Stimulated activated CD4-positive, alpha-beta T cell treated with anti-CD3 and anti-CD28 coated beads, Interleukin-2, amount 100 ng/mL, for 24 hours (primary cell): Measurements from ENCODE around the gene SRGAP1.
"Not testable (repeated sequence)": the region's sequence is repeated elsewhere in the genome, so short reads cannot be mapped to it uniquely, and the experiment has no call there.

Experiments used
- DNase-seq, 2 donors: peaks; one replicate each; pipeline ENCODE4 v3.0.0-alpha.2; 2020

The SRGAP1 gene

DNA sequence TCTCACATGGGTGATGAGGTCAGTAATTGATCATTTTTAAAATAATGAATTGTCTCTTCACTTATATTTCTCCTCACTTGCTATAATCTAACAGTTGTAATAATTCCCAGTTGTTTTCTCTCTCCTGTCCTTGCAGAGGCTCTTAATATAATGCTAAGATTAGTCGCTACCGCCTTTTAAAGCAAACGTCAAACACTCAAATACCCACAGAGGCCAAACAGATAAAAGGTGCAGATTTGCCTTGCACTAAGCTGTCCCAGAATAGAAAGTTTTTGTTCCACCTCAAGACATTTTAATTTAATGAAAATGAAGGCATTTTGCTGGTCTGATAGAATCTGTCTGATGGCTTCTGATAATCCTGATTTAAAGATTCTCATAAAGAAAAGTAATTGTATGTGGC is 218.6 kb downstream of the SRGAP1 start:
- no peak for DNase-seq

DNA sequence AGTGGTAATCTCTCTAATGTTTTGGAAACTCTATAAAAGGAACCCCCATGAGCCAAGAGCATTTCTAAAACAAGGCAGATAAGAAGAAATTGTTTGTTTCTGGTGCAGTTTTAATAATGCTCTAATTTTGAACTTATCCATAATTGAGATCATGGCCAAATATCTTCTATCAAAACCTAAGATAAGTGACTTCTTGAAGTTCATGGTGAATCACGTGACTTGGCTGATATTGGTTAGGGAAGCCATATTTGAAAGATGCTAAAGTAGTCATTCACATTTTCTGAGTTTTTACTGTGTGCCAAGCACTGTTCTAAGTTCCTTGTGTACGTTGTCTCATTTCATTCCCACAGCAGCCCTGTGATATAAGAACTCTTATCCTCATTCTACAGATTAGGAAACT is 219.7 kb downstream of the SRGAP1 start:
- DNase-seq, result no peak

DNA sequence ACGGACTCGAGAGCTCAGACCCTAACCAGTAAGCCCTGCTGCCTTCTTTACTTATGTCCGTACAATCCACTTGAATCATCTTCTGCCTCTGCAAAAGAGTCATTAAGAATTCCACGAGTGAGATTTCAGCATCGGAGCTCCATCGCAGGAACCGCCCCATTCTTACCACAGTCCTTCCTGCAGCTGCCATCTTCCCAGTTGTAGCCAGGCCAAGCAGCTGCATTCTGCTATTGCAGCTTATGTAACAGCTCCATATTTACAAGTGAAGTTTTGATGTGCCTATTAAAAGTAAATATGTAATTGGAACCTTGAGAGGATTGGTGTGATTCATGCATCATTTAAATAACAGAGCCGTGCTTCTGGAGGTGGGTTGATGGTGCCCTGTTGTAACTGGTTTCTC is 220.2 kb downstream of the SRGAP1 start:
- DNase-seq, result no peak

DNA sequence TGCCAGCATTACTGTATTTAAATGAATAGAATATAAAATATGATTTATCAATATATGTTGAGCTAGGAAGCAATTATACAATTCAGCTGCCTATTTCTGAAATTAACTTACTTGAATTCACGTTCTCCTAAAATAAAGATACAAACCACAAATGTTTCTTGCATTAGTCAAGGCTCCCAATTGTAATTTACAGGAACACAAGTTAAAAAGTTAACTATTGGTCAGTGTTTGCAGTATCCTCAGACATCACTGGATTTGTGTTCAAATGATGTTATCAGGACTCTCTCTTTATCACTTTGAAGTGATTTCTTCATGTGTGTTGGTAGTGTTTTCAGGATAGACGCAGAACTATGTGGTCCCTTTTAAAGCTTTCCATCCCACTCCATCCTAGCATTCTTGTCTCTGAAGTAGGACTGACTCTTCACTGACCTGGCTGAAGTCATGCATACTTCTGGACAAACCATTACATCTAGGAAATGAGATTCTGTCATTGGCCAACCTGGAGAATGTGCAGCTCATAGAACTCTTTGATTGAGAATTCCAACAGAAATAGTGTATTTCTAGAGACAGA is 221.5 kb downstream of the SRGAP1 start:
- DNase-seq, result no peak

DNA sequence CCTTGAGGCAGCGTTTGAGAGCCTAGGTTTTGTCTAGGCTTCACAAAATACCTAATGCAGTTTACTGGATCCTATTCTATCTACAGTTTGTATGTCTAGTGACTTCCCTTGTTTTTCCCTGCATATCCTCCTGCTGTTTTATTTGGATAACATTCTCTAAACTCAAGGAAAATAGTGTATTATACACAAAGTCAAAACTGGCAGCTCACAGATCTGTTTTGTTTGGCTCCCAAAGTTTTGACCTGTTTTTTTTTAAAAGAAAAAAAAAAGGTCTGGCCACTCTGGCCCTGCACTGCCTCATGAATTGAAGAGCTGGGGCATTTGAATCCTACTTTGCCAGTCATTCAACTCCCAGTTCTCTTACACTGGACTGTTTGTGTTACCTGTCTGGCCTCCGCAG is 222.3 kb downstream of the SRGAP1 start:
- no peak for DNase-seq

DNA sequence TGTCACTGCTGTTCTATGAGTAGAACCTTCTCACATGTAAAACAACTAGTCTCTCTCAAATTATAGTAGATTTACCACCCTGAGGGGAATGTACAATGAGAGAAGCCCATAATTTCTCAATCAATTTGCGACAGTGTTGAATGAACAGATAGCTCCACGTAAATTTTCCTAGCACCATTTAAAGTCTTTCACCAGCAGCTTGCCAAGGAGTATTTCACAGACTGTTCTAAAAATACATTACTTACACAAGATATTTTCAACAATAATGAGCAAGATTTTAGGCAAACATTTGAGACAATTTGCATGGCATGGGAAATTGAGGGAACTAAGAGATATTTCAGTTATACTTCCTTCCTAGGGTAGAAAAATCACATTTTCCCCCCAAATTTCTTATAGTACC is 226.0 kb downstream of the SRGAP1 start:
- no peak for DNase-seq

DNA sequence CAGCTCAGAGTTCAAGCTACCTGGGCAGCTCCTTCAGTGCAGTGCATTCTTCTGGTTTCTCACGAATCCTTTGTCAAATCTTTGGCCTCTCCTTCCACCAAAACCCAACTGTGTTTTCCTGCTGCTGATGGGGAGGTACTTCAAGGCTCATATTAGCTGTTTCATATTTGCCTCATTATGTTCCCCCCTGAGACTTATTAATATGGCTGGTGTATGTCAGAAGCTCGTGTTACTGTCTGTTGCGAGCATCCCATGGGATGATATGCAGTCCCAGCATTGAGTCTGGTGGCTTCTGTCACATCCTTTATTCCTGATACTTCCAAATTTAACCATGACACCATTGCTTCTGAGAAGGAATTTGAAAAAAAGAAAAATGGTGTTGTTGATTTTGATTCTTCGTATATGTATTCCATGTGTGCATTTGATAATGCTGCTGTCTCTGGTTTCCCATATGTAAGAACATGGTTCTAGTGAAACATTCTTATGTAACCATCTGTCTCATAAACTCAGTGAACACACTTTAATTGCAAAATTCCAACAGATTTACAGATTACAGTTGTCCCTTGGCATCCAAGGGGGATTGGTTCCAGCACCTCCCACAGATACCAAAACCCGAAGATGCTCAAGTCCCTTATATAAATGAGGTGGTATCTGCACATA is 228.5 kb downstream of the SRGAP1 start:
- no peak for DNase-seq

DNA sequence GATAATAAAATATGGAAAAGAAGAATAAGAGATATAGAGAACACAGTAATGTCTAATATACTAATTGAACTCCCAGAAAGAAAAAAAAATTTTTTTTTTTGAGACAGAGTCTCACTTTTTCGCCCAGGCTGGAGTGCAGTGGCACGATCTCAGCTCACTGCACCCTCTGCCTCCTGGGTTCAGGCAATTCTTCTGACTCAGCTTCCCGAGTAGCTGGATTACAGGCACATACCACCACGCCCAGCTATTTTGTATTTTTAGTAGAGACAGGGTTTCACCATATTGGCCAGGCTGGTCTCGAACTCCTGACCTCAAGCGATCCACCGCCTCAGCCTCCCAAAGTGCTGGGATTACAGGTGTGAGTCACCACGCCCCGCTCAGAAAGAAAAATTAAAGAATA is 232.1 kb downstream of the SRGAP1 start:
- DNase-seq, result not testable (repeated sequence)

DNA sequence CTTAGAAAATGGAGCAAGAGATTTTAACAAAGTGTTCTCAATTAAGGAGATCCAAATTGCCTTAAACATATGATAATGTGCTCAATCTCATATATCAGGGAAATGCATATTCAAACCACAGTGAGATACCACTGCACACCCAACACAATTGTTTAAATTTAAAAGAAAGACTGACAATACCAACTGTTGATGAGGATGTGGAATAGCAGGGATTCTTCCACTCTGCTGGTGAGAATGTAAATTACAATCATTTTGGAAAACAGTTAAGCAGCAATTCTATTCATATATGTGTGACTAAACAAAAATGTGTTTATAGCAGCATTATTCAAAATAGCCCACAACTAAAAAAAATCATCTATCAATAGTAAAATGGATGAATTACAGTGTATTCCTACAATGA is 233.4 kb downstream of the SRGAP1 start:
- no peak for DNase-seq

DNA sequence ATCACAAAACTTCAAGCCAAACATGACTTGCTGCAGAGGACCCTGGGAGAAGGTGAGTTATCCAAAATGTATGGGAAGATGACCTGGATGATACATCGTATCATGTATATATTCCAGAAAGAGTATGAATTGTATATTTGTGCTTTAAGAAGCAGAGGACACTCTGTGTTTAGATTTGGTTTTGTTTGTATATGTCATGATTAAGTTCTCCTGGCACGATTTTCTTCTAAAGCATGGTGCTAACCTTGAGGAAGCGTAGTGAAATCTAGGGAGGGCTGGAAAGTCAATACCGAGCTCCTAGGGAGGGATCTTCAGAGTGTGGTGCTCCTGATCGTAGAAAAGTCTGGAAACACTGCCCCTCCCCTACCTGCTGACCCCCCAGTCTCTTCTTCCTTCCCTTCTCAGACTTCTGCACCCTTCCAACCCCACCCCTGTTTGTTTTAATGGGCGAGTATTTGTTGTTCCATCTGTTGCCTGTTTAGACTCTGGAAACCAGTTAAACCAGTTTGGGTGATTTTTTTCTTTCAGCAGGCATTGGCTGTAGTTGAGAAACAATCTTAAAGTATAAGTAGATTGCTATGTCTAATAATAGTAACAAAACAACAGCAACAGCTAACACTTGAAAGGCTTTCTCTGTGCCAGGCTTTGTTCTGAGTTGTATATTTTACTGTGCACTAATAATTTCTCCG is 236.0 kb downstream of the SRGAP1 start:
- no peak for DNase-seq

DNA sequence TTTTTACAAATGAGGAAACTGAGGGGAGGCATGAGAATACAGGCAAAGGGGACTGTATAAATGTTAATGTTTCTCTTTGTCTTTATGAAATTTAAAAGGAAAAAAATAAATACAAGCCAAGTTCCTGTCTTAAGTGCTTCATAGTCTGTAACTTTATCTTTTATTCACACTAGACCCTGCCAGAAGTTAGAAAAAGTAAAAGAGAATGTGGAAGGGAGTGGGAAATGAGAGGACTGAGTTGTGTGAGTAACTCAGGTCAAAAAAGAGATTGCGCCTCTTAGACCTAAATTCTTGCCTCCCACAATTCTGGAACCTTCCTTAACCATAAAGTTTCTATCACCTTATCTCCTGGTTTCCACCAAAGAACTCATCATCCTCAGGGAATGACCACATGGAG is 236.5 kb downstream of the SRGAP1 start:
- DNase-seq, result no peak

DNA sequence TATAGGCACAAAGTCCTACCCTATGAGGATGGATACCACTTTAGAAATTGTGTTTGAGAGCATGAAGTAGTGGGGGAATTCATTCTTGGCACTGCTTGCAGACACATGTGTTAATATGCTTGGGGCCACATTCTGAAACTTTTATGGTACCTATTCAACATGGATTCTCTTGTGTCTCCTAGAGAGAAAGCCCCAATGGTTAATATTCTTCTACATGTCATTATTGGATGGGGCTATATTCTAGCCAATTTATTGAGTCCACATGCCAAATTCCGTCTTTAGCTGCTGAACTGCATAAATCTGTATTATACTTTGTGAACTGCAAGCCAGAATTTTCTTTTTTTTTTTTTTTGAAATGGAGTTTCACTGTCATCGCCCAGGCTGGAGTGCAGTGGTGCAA is 237.6 kb downstream of the SRGAP1 start:
- DNase-seq, result no peak

DNA sequence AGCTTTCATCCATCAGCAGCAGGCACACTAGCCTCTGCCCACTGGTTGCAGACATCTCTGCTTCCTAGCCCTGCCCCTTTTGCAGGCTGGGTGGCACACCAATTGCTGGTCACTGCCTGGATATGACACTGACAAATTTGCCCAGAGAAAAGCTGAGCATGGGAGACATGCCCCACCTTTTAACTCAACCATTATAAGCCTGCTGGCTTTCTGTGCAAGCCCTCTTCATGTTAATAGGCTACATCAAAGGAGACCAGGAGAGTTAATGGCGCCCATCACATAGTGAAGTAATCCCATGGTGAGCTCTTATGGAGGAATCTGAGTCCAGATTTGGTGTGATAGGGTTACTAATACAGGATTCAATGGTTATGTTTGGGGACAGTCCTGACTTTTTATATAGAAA is 238.4 kb downstream of the SRGAP1 start:
- DNase-seq, result no peak

DNA sequence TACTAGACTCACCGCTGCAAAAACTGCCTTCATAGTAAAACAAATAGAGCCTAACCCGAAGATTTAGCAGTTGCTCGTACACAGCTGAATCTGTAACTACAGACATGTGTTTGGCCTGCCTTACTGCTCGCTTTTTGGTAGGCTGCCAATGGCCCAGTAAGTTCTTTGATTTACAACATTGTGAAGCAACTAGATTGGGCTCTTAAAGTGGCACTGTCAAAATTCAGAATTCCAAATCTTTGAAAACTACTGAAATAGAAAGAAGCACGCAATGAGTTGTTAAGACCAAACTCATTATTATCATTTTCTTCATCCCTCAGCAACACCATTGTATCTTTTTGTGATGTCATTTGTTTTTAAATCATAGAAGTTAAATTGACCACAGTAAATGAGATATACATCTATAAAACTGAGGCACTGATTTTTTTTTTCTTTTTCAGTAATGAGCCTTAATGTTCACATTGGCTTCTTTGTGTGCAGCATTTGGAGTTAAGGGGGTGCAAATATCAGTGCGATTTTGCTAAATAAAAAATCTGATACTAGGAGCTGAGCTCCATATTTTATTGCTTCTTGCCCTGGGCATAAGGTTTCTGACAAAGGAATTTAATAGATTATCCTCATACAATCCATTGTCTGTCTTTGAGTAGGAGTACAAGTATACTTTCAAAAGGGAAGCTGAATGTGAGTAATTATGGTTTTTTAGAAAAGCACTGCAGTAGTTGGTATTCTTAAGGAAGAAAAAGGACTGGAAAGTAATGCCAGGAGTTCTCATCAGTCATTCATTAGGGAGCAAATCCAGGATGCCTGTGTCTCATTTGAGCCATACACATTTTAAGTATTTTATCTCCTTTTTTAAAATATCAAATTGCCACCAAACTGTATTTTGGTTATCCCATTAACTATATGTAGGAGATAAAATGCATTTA is 239.0 kb downstream of the SRGAP1 start:
- DNase-seq, result no peak

DNA sequence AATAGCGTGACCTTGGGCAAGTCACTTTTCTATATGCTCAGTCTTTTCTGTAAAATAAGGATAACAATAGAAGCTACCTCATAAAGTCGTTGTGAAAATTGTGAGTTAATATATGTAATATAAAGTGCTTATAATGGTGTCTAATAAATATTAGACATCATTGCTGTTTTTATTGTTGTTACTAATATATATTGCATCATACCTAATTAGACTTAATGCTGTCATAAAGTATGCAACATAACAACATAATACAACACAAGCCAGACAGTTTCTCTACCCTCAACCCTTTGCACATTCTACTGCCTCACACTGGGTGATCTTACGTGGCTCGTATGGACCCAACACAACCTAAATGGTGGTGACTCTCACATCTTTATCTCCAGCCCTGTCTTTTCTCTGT is 240.7 kb downstream of the SRGAP1 start:
- no peak for DNase-seq

DNA sequence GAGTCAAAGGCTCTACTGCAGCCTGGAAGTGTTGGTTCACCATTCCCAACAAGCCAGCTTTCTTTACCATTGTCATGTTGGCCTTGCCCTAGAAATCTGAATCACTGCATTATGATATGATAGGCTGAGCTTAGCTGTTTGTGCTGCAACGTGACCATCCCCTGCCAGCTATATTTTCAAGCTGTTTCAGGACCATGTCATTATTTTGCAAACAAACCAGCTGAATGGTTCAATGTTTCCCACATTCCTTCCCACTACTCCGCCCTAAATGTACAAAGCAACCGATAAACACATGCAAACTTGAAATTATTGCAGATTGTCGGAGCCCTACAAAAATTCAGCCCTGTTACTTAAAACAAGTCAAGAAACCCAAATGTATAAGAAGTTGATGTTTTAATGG is 241.5 kb downstream of the SRGAP1 start:
- DNase-seq, result no peak

DNA sequence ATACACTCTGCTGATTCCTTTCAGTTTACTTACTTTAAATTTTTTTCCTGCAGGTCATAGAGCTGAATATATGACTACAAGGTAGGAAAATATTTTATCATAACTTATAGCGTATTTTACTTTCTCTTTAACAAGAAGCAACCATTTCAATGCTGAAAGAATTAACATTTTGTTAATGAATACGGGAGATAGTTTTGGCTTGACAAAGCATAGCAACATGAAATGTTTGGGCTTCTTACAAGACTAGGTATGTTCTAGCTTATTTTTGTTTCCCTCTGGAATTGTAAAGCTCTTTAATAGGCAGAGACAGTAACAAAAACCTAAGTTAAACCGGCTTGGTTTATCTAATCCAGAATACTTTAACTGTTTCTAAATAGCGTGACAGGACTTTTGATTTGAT is 242.4 kb downstream of the SRGAP1 start:
- DNase-seq, result no peak

DNA sequence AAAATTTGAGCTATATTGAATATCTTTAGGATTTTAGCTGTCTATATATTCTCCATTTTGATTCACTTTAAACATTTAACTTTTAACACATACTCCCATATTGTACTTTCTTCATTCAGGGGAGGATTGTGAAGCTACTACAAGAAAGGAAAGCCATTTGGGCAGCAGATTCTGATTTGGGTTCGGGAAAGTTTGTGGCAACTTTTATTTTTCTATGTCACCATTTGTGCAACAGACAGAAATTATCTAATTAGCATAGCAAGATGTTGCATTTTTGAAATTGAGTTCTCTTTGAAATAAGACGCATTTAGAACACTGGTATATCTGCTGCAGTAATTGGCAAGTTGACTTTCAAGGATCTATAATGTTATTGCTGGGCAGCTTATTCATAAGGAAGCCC is 243.3 kb downstream of the SRGAP1 start:
- no peak for DNase-seq

DNA sequence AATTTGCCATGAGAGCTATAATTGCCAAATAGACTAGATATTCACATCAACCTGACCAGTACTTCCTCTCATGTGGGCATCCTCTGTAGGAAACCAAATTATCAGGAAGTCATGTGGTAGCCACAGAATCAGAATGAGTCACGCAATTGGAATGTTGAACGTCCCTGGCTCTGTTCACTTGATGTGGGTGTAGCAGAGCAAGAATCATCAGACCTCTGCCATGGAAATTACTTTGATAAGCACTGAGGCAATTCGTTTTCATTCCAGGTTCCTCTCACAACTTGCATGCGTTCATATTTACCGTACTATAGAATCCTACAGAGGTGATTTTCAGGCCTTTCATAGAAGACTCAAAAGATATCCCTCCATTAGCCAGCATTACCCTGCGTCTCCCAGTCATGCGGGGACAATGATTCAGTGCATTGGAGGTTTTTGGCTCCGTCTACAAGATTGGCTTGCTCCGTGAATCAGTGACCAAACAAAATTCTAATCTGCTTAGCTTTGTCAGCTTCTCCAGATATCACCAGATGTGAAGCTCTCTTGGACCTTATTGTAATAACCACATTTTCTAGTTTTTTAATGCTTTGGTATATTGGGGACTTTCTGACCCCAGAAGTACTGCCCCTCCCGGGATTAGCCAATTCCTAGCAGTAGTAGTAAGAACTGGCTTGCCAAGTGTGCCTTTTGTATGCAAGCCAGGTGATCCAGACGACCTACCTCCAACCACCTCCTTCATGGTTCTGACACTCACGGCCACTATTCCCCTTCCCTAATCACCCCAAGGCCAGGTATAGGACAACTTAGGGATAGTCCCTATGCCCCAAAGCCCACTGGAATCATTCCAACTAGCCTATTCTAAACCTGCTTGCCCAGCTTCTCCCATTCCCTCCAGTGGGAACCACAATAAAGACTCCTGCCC is 244.2 kb downstream of the SRGAP1 start:
- DNase-seq, result no peak

DNA sequence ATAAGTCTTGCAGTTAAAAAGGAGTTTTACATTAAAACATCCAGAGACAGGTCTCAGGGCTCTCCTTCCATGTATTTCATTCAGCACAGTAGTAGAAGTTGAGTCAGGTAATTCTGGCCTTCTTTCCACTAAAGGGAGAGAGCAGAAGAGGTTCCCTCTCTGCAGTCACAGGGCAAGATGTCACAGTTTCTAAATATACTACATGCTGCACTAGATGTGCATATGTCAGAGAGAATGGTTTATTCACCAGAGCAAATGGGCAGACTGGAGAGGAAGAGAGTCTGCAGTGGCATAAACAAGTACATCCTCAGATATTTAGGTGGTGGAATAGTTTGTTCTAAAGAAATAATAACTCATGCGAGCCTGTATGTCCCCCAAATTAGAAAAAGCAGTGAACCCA is 245.5 kb downstream of the SRGAP1 start:
- no peak for DNase-seq

DNA sequence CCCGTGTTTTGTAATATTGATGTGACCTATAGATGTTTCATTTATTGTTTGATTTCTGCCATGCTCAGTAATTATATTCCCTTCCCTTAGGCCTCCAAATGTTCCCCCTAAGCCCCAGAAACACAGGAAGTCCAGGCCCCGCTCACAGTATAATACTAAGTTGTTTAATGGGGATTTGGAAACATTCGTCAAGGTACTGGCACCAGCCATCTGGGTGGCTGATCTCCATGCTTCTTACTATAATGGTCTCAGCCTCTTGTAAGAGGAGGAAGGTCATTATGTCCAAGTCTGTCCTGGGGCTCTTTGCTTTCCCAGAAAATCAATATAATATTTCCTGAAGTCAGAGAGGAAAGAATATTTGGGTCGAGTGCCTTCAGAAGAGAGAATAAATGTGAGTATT is 246.7 kb downstream of the SRGAP1 start:
- DNase-seq, result no peak

DNA sequence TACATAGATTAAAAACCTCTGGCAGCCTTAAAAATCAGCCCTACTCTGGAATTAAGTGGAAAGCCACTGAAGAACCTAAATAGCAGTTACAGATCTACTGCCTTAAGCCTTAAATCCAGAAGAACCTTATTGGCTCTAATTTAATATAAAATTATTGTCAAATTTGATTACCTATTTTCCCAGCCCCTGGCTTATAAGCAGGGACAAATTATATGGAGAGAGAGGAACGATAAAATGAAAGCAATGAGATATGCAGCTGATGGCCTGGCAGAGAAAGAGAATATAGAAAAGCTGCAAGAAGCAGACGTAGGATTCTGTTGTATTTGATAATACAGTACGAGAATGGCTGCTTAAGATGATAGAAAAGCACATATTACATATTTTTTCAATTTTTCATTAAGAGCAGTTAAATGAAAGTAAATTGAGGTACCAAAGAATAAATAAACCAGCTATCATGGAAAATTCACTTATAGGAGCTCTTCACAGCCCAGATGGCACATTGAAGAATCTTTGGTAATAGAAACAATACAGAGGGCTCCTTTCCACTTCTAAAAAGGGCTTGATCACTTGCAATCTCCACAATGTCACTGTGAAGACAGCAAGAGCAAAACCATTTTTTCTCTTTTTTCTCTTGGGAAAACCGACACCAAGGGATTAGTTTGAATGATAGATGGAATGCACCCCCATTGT is 248.2 kb downstream of the SRGAP1 start:
- DNase-seq, result no peak
